ENCODE measurements around the gene F11R. TPM values are rescaled to one million over a fixed set of nuclear protein-coding genes. Genes with fewer than 3 reads are reported as not detected.
"Not testable (repeated sequence)": the region's sequence is repeated elsewhere in the genome, so short reads cannot be mapped to it uniquely, and the experiment has no call there.

Gene F11R
- total RNA-seq, 2 donors from 2014 or later: 13.0 to 110 TPM

DNA sequence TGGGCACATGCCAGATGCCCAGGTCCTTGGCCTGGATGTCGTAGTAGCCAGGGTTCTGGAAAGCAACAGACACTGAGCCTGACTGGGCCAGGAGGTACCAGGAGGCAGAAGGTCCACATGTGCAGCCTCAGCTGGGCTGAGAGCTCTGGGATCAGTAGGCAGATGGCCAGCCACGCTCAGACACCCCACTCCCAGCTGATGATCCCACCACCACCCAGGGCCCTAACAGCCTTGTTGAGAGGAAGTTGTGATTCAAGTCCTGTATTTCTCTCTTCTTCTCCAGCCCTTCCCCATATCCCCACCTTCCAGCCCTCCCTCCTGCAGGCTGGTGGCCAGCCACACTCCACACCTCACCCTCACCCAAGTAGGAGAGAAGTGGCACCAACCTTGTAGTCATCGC is 70.3 kb downstream of the F11R start:
- H3K27ac Mint-ChIP-seq: no peak overlapping the region
- ATAC-seq (replicated peaks): no peak
- H3K36me3 Mint-ChIP-seq (ENCODE audit: low read depth): no peaks in the 10 kb centered on the region
- no peak overlapping the region for H3K4me3 Mint-ChIP-seq
- no peaks in the 10 kb centered on the region for H3K27me3 Mint-ChIP-seq
- H3K9me3 Mint-ChIP-seq: no peaks in the 10 kb centered on the region
- no peaks in the 10 kb centered on the region for H3K4me1 Mint-ChIP-seq

- Mint-ChIP-seq H3K4me3 (no peak overlapping the region), H3K4me1 (no peaks in the 10 kb centered on the region), H3K9me3 (no peaks in the 10 kb centered on the region), H3K27me3 (peaks cover 5% of the 10 kb centered on the region), H3K27ac (no peak overlapping the region), H3K36me3 (ENCODE audit: low read depth) (no peaks in the 10 kb centered on the region)
- no peak for ATAC-seq (replicated peaks)
These were observed 71.1 kb downstream of the F11R start for GRCh38 chr1:160949881-160950280.

- H3K9me3 Mint-ChIP-seq; H3K27me3 Mint-ChIP-seq; ATAC-seq (replicated peaks); H3K36me3 Mint-ChIP-seq (ENCODE audit: low read depth); H3K4me1 Mint-ChIP-seq; H3K4me3 Mint-ChIP-seq; H3K27ac Mint-ChIP-seq: not testable (repeated sequence)
These were observed 71.6 kb downstream of the F11R start for GRCh38 chr1:160949216-160949880.

DNA sequence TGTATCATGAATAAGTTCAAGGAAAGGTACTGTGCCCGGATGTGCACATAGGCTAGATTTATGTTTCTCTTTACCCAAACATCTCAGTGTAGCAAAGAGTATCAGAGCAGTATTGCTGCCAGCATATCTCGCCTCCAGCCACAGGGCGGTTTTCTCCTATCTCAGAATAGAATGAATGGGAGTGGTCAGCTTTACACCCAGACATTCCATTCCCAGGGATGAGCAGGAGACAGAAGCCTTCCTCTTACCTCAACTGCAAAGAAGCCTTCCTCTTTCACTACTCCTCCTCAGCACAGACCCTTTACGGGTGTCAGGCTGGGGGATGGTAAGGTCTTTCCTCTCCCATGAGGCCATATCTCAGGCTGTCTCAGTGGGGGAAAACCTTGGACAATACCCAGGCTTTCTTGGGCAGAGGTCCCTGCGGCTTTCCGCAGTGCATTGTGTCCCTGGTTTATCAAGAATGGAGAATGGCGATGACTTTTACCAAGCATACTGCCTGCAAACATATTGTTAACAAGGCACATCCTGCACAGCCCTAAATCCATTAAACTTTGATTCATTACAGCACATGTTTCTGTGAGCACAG is 73.7 kb downstream of the F11R start:
- not testable (repeated sequence) for H3K27me3 Mint-ChIP-seq, H3K27ac Mint-ChIP-seq

DNA sequence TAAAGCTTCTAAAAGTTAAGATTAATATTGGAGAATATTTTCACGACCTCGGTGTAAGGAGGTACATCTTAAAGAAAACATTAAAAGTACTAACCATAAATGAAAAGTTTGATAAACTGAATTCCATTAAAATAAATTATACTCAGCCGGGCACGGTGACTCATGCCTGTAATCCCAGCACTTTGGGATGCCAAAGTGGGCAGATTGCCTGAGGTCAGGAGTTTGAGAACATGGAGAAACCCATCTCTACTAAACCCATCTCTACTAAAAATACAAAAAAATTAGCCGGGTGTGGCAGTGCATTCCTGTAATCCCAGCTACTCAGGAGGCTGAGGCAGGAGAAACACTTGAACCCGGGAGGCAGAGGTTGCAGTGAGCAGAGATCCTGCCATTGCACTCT is 75.1 kb downstream of the F11R start:
- H3K36me3 Mint-ChIP-seq (ENCODE audit: low read depth); H3K27me3 Mint-ChIP-seq; H3K27ac Mint-ChIP-seq: not testable (repeated sequence)

More for the DNA sequence above, 73.7 kb downstream of the F11R start:
- not testable (repeated sequence) for H3K9me3 Mint-ChIP-seq; H3K36me3 Mint-ChIP-seq (ENCODE audit: low read depth); H3K4me1 Mint-ChIP-seq; H3K4me3 Mint-ChIP-seq; ATAC-seq (replicated peaks)

More for the DNA sequence above, 75.1 kb downstream of the F11R start:
- ATAC-seq (replicated peaks); H3K4me3 Mint-ChIP-seq; H3K4me1 Mint-ChIP-seq; H3K9me3 Mint-ChIP-seq: not testable (repeated sequence)

Other genes with a start within 250 kb of the F11R start
- gene LY9, start 225.0 kb downstream of the F11R start, total RNA-seq: 1 to 10 TPM; 1.9 to 3.2 TPM
- gene CD244, start 158.3 kb downstream of the F11R start, total RNA-seq: under 1 TPM in 1 of 2 donors, not detected in 1; 0.48 TPM
- gene ITLN1, start 136.0 kb downstream of the F11R start, total RNA-seq: not detected
- not detected for gene ITLN2, start 66.3 kb downstream of the F11R start, total RNA-seq
- gene TSTD1, start 17.8 kb upstream of the F11R start, total RNA-seq: 100 to 1,000 TPM in 1 of 2 donors, 10 to 100 TPM in 1; 38.7 to 119 TPM
- gene USF1, start 24.8 kb upstream of the F11R start, total RNA-seq: 10 to 100 TPM; 51.6 to 66.9 TPM
- gene ARHGAP30, start 48.7 kb upstream of the F11R start, total RNA-seq: 100 to 1,000 TPM; 180 to 207 TPM
- under 1 TPM; 0.22 to 0.32 TPM for gene NECTIN4, start 68.4 kb upstream of the F11R start, total RNA-seq
- gene KLHDC9, start 77.2 kb upstream of the F11R start, total RNA-seq: not detected
- gene PFDN2, start 96.9 kb upstream of the F11R start, total RNA-seq: 100 to 1,000 TPM in 1 of 2 donors, 10 to 100 TPM in 1; 72.1 to 107 TPM
- 10 to 100 TPM; 38.9 to 74.6 TPM for gene NIT1, start 97.0 kb upstream of the F11R start, total RNA-seq
- gene DEDD, start 111.5 kb upstream of the F11R start, total RNA-seq: 10 to 100 TPM; 39.9 to 41.3 TPM
- 100 to 1,000 TPM; 184 to 209 TPM for gene UFC1, start 132.8 kb upstream of the F11R start, total RNA-seq
- 10 to 100 TPM; 28.6 to 30.1 TPM for gene USP21, start 138.3 kb upstream of the F11R start, total RNA-seq
- gene PPOX, start 145.3 kb upstream of the F11R start, total RNA-seq: 10 to 100 TPM; 27.3 to 44.9 TPM
- gene B4GALT3, start 156.4 kb upstream of the F11R start, total RNA-seq: 10 to 100 TPM; 55.7 to 60.9 TPM
- 1 to 10 TPM; 2.2 to 3.1 TPM for gene ADAMTS4, start 177.9 kb upstream of the F11R start, total RNA-seq
- gene NDUFS2, start 181.2 kb upstream of the F11R start, total RNA-seq: 100 to 1,000 TPM in 1 of 2 donors, 10 to 100 TPM in 1; 96.5 to 102 TPM
- gene FCER1G, start 194.1 kb upstream of the F11R start, total RNA-seq: 1 to 10 TPM; 1.1 to 2.2 TPM
- gene APOA2, start 202.5 kb upstream of the F11R start, total RNA-seq: not detected
- 10 to 100 TPM in 1 of 2 donors, 1 to 10 TPM in 1; 9.2 to 20.2 TPM for gene TOMM40L, start 204.9 kb upstream of the F11R start, total RNA-seq
- not detected for gene NR1I3, start 217.1 kb upstream of the F11R start, total RNA-seq
- under 1 TPM; 0.86 to 0.90 TPM for gene PCP4L1, start 237.6 kb upstream of the F11R start, total RNA-seq